ENCODE measurements around the gene DUOX1.

Gene DUOX1

GRCh38 chr15:45144775-45145174 lies 15.0 kb downstream of the DUOX1 start:
- DNase-seq: no peak

DNA sequence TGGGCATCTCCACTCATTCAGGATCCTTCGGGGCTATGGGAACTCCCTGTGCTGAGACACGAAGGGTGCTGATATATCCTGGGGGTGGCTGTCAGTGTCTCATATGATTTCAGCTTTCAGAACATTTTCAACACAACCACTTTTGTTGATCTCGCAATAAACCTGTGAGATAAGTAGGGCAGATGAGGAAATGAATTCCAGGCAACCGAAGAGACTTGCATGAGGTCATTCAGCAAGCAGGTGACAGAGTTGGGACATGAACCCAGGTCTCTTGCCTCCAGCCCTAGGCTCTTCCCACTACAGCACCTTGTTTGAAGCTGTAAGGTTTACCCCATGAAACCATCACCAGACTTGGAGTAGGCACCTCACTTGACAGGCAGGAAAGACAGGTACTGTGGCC lies 16.6 kb downstream of the DUOX1 start:
- no peak for DNase-seq

DNA sequence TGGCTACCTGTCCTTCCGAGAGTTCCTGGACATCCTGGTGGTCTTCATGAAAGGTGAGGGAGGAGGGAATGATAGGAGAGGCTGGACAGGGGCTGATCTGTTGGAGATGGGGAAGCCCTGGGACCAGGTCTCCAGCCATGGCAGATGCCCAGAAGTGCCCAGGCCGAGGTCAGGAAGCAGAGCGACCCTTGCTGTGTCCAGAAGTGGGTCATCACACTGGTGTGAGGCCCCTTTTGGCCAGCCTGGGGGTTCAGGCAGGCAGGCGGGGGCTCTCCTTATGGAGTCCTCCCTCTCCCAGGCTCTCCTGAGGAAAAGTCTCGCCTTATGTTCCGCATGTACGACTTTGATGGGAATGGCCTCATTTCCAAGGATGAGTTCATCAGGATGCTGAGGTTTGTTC lies 17.8 kb downstream of the DUOX1 start:
- no peak for DNase-seq

- no peak for DNase-seq
Observed at GRCh38 chr15:45148076-45149059, 18.6 kb downstream of the DUOX1 start.

DNA sequence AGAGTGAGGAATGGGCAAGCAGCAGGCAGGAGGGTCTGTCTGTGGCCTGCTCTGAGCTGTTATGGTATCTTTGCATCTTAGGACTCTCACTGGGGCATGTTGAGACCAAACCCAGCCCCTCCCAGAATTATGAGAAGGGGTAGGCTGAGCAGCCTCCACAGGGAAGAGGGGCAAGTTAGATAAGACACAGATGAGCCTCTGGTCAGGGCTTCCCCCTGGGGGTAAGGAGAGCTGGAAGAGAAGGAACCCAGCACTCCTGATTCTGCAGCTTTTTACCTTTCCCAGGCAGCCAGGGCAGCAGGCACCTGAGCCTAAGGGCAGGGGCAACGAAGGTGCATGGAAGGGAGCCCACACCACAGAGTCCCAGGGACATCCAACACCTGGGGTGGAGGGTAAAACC lies 19.3 kb downstream of the DUOX1 start:
- DNase-seq: no peak

- no peak for DNase-seq
Observed at GRCh38 chr15:45150481-45150880, 20.7 kb downstream of the DUOX1 start.

- DNase-seq: no peak
Observed at GRCh38 chr15:45150997-45151396, 21.2 kb downstream of the DUOX1 start.

DNA sequence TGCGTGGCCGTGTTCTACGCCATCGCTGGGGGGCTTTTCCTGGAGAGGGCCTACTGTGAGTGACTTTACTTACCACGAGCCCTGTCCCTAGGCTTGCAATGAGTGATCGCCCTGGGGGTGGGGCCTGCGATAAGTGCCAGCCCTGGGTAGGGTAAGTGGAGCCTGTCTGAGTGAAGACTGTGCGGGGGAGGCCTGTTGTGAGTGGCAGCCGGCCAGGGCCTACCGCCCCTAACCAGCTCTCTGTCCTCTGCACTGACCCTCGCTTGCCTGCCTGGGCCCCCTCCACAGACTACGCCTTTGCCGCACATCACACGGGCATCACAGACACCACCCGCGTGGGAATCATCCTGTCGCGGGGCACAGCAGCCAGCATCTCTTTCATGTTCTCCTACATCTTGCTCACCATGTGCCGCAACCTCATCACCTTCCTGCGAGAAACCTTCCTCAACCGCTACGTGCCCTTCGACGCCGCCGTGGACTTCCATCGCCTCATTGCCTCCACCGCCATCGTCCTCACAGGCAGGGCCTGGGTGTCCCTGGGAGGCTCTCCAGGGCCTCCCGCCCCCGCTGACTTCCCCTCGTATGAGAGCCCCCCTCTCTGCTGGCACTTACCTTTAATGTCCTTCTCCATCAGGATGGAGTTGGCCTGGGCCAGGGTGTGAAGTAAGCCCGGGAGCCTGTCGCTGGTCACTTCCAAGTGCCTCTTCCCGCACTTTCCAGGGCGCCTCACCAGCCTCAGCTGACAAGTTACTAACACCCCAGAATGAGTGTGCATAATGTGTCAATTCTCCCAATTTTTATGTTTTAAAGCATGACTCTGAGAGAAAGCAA lies 22.4 kb downstream of the DUOX1 start:
- DNase-seq: no peak

DNA sequence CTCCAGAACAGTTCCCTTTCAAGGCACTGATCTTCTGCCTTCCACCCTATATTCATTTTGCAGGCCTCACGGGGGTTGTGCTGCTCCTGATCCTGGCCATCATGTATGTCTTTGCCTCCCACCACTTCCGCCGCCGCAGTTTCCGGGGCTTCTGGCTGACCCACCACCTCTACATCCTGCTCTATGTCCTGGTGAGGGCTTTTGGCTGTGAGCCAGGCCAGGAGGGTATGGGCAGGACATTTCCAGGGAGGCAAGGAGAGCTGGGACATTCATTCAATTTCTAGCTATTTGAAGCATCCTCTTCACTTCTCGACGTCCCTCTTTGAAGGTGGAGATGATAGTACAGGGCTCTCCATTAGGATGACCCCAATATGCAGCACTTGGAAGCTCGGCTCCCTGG lies 25.9 kb downstream of the DUOX1 start:
- no peak for DNase-seq

DNA sequence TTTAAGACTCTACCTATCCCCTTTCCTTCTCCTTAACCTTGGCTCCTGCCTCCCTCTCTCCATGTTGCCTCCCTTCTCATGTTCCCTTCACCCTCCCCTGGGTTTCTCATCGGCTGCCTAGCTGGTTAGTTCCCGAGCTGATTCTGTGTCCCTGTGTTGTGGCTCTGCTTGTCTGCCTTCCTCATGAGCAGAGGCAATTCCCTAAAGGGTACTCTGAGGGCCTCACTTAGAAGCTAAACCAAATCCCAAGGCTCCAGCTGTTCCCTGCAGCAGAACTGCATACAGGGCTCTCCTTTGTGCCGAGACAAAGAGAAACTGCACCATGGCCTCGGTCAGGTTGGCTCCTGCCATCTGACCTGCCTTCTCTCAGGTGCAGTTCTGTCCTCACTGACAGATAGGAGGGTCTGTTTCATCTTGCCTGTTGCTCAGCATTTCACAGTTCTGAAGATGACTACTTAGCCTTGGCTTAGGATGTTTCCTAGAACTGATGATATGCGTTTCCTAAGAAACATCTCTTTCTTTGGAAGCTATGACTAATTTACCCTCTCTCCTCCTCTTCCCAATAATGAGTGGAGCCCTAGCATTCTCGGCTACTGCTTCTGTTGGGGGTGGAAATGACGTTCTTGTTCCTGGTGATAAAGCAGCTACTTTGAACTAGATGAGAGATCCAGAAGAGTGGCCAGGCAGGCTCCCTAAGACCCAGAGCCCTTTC lies 27.1 kb downstream of the DUOX1 start:
- no peak for DNase-seq

DNA sequence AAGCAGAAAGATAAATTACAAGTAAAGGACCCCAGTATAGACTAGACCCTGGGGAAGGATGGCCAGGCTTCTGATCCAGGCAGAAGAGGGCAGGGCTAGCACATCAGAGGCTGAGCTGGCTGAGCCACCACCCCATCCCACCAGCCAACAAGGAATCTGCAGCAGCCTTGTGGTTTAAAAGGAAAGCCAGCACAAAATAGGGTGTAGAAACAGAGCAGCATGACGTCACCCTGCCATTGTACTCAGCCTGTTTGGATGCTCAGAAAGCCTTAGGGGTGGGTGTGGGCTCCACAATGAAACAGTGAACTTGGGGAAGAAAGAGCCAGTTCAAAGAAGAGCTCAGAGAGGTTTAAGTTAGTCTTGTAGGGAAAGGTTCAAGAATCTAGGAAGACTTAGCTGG lies 28.2 kb downstream of the DUOX1 start:
- DNase-seq: no peak

DNA sequence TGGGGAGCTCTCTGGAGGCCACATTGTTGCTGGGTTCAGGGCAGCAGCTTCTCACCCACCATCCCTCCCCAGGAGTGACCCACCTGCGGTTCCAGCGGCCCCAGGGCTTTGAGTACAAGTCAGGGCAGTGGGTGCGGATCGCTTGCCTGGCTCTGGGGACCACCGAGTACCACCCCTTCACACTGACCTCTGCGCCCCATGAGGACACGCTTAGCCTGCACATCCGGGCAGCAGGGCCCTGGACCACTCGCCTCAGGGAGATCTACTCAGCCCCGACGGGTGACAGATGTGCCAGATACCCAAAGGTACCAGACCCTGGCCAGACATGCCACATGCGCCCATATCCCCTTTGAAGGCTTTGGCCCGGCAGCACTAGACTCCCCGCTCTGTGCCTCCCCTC lies 31.9 kb downstream of the DUOX1 start:
- no peak for DNase-seq

DNA sequence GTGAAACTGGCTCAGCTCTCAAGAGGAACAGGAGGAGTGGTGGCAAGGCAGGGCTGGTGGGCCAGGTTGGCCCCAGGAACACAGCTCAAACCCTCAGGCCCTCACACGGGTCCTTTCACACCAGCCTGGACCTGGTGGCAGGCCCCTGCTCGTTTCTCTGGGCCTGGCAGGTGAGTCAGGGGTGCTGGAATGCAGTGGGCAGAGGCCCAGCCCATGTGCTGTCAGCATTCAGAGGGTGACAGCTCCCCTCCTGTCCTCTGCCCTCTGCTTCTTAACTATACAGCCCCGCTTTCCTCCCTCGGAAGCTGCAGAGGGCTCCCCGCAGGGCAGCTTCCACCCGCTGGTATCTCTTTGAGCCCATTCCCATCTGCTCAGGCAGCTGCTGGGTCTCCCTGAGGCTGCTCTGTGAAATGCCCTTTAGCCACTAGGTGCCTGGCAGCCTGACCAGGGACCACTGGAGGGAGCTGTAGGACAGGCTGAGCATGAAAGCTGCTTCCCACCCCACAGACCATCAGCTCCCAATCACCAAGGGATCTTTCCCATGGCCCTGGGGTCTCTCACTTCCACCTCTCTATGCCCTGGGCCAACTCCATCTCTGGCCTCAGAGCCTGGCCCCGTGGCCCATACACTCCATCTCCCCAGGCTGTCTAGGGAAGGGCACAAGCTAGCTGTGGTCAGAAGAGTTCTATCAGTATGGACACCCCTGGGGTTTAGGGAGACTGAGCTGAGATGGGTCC lies 33.1 kb downstream of the DUOX1 start:
- peak; percentile 84 for DNase-seq

GRCh38 chr15:45163508-45163856 lies 33.7 kb downstream of the DUOX1 start:
- DNase-seq: no peak

DNA sequence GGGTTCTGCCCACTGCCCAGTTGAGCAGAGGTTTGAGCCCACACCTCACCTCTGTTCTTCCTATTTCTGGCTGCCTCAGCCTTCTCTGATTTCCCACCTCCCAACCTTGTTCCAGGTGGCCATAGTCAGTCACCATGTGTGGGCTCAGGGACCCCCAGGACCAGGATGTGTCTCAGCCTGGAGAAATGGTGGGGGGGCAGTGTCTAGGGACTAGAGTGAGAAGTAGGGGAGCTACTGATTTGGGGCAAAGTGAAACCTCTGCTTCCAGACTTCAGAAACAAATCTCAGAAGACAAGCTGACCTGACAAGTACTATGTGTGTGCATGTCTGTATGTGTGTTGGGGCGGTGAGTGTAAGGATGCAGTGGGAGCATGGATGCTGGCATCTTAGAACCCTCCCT lies 35.1 kb downstream of the DUOX1 start:
- DNase-seq: no peak

DNA sequence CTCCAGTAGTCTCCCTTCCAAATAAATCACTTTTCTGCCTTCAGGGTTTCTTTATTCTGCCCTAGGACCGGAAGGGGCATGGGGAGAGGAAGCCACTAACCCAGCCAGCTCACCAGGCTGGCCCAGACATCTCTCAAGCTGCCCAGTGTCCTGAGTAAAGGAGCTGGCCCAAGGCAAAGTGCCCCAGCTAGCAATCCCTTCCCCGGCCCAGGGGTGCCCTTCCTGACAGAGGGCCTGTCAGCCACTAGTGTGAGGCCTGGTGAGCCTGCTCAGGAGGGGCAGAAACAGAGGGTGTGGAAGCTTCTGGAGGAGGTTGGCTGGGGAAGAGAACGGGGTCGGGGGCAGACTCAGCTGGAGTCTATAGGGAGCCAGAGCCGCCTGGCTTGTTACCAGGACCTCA lies 35.7 kb downstream of the DUOX1 start:
- DNase-seq: no peak

DNA sequence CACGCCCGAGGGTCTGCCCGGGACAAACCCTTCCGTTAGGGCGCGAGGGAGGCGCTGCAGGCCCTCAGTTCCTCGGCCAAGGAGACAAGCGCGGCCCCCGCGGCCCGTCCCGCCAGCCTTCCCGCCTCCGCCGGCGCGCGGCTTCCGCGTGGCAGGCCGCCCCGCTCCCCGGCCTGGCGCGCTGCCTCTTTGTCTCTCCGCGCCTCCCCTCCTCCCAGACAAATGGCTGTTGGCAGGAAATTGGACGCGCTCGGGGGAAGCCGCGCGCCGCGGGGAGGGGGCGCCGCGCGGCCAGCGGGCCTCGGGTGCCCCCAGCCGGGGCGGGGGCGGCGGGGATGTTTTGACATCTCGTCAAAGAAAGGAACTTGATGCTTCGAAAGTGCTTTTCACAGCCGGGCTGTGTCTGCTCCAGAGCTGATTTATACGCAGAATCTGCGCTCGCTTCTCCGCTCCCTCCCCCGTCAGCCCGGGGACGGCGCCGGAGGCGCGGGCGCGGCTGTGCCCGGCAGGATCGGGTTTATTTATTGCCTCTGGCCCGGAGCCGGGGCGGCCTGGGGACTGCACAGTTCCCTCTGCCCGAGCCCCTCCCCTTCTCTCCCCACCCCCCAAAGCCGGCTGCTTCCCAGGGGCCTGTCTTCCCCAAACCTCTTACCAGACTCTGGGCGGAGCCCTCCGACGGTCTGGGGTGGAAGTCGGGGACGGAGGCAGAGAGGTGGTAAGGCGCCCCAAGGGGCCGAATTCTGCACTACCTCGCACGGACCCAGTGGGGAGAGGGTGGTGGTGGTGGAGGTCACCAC lies 37.2 kb downstream of the DUOX1 start:
- peak; percentile 91 for DNase-seq

- DNase-seq: no peak
Observed at GRCh38 chr15:45167631-45168205, 37.9 kb downstream of the DUOX1 start.

- DNase-seq: no peak
Observed at GRCh38 chr15:45168286-45168685, 38.5 kb downstream of the DUOX1 start.

DNA sequence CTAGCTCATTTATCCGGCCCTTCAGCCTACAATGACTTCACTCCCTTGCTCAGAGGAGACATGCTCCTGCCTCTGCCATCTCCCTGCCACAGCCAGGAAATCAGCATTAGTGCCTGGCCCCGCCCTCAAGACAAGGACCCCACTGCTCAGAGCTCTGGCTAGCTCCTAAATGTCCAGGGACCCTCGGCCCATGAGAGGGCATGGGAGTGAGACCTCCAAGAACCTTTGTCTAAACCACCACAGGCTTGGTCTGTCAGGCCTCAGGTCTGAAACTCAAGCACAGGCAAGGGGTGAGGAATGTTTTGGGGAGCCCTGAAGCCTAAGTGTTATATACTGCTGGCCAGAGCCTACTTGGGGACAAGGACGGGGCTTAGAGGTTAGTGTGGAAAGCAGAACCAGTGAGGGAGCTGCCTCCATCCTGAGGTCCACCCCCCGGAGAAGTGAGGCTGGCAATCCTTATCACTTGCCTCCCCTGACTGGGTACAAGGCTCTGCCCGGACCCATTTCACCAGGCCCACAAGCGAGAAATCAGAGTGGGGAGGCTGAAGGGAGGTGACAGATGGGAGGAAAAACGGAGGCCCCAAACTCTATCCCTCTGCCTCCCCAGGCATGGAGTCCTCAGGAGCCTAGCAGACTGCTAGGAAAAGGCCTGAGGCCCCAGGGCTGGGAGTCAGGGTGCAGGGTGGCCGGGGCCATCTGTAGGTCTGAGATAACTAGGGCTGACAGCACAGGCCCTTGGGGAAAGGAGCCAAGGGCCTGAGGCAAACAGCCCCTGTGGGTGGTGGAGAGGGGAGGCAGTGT lies 39.2 kb downstream of the DUOX1 start:
- no peak for DNase-seq

Measured in right forelimb (tissue), 1 donor.